SU-DHL-6 (cell line): ENCODE data around the gene PYDC1.

Source experiments
- H2AFZ ChIP-seq: fragments of 200-600 bp; sonication (generic); 2 replicates; pipeline ENCODE4 v1.6.1; 2014; ENCODE audit warnings: low read depth, mild to moderate bottlenecking, moderate library complexity, mixed read lengths, antibody characterized with exemption, low read length; ENCODE audit not compliant: severe bottlenecking
- H3F3A ChIP-seq: fragments of 200-600 bp; shearing (Covaris generic); 2 replicates; pipeline ENCODE4 v1.6.0; 2016; ENCODE audit warnings: antibody characterized with exemption, mild to moderate bottlenecking; ENCODE audit not compliant: insufficient read depth
- H3K27ac ChIP-seq: fragments of 200-600 bp; sonication (generic); 2 replicates; pipeline ENCODE4 v1.5.1; 2016; ENCODE audit warnings: low read depth, mild to moderate bottlenecking, low read length, moderate library complexity, mixed read lengths
- H3K27me3 ChIP-seq: fragments of 200-600 bp; sonication (generic), shearing (Covaris generic); 2 replicates; pipeline ENCODE4 v1.6.0; 2014; ENCODE audit warnings: mild to moderate bottlenecking, low read length
- H3K36me3 ChIP-seq: fragments of 200-600 bp; sonication (generic); 2 replicates; pipeline ENCODE4 v1.6.1; 2014; ENCODE audit warnings: mild to moderate bottlenecking, low read length, mixed read lengths
- H3K4me2 ChIP-seq: fragments of 300-600, 200-600 bp; shearing (Covaris generic), sonication (generic); 2 replicates; pipeline ENCODE4 v1.6.0; 2014; ENCODE audit warnings: low read length, low read depth, mild to moderate bottlenecking; ENCODE audit not compliant: poor library complexity, severe bottlenecking
- H3K4me3 ChIP-seq: fragments of 200-600 bp; sonication (generic); 2 replicates; pipeline ENCODE4 v1.5.1; 2014; ENCODE audit warnings: antibody characterized with exemption, low read length, mild to moderate bottlenecking, mixed read lengths; ENCODE audit not compliant: insufficient read depth, poor library complexity, severe bottlenecking
- H3K79me2 ChIP-seq: fragments of 200-600 bp; sonication (generic); 2 replicates; pipeline ENCODE4 v1.6.1; 2014; ENCODE audit warnings: mild to moderate bottlenecking, low read length, moderate library complexity; ENCODE audit not compliant: insufficient read depth
- H3K9ac ChIP-seq: fragments of 200-600 bp; sonication (generic); 2 replicates; pipeline ENCODE4 v1.7.0; 2014; ENCODE audit warnings: mild to moderate bottlenecking, low read length
- H3K9me2 ChIP-seq: fragments of 200-600 bp; sonication (generic); replicated peaks from 2 replicates; pipeline ENCODE4 v1.6.1; 2014; ENCODE audit warnings: low read length; ENCODE audit not compliant: insufficient read depth
- H3K9me3 ChIP-seq: fragments of 200-600 bp; sonication (generic); 2 replicates; pipeline ENCODE4 v1.6.1; 2014; ENCODE audit warnings: low read length, mixed read lengths; ENCODE audit not compliant: insufficient read depth
- H4K20me1 ChIP-seq: fragments of 200-600 bp; sonication (generic); 2 replicates; pipeline ENCODE4 v1.6.1; 2014; ENCODE audit warnings: low read depth, mild to moderate bottlenecking, antibody characterized with exemption, low read length, moderate library complexity, mixed read lengths
- CTCF ChIP-seq: fragments of 200-600 bp; sonication (generic); IDR thresholded peaks from one replicate; pipeline ENCODE4 v1.5.1; 2017; ENCODE audit warnings: antibody characterized with exemption, mild to moderate bottlenecking, low read length, moderate library complexity; ENCODE audit not compliant: insufficient read depth, poor library complexity, severe bottlenecking
- EZH2phosphoT487 ChIP-seq: fragments of 200-600 bp; sonication (generic), shearing (Covaris generic); conservative IDR thresholded peaks from 2 replicates; pipeline ENCODE4 v1.6.1; 2018; ENCODE audit warnings: mild to moderate bottlenecking, antibody characterized with exemption, low read length, moderate library complexity, mixed read lengths

PYDC1 gene

GRCh38 chr16:31260136-31260931, 43.4 kb upstream of the PYDC1 start:
- TF ChIP-seq EZH2phosphoT487 (no peak), CTCF (no peak)
- H3K36me3 ChIP-seq, result no peaks in the 10 kb centered on the region
- no peak overlapping the region for H3K9ac ChIP-seq
- no peak overlapping the region for H3K27ac ChIP-seq
- H3F3A ChIP-seq, result no peaks in the 10 kb centered on the region
- H2AFZ ChIP-seq, result no peak overlapping the region
- no peaks in the 10 kb centered on the region for H3K27me3 ChIP-seq
- H3K4me2 ChIP-seq, result no peak overlapping the region
- H3K4me3 ChIP-seq, result no peak overlapping the region
- no peaks in the 10 kb centered on the region for H3K9me3 ChIP-seq
- H3K79me2 ChIP-seq, result no peaks in the 10 kb centered on the region
- H4K20me1 ChIP-seq, result no peaks in the 10 kb centered on the region
- no peaks in the 10 kb centered on the region for H3K9me2 ChIP-seq

GRCh38 chr16:31258366-31258765, 41.4 kb upstream of the PYDC1 start:
- Histone ChIP-seq H3K9ac (no peak overlapping the region), H3K79me2 (no peaks in the 10 kb centered on the region), H3K4me3 (no peak overlapping the region), H4K20me1 (no peaks in the 10 kb centered on the region), H3K27me3 (no peaks in the 10 kb centered on the region), H3K9me2 (no peaks in the 10 kb centered on the region), H3K4me2 (no peak overlapping the region), H3F3A (no peaks in the 10 kb centered on the region), H3K9me3 (no peaks in the 10 kb centered on the region), H3K36me3 (no peaks in the 10 kb centered on the region), H2AFZ (no peak overlapping the region), H3K27ac (no peak overlapping the region)
- TF ChIP-seq CTCF (no peak), EZH2phosphoT487 (no peak)

GRCh38 chr16:31256466-31256865, 39.5 kb upstream of the PYDC1 start:
- no peaks in the 10 kb centered on the region for H4K20me1 ChIP-seq
- no peak overlapping the region for H2AFZ ChIP-seq
- no peaks in the 10 kb centered on the region for H3K27me3 ChIP-seq
- H3F3A ChIP-seq, result no peaks in the 10 kb centered on the region
- no peaks in the 10 kb centered on the region for H3K9me2 ChIP-seq
- no peak overlapping the region for H3K4me3 ChIP-seq
- no peak overlapping the region for H3K4me2 ChIP-seq
- no peaks in the 10 kb centered on the region for H3K9me3 ChIP-seq
- H3K9ac ChIP-seq, result no peak overlapping the region
- no peaks in the 10 kb centered on the region for H3K79me2 ChIP-seq
- no peak for TF ChIP-seq CTCF
- TF ChIP-seq EZH2phosphoT487, result no peak
- H3K27ac ChIP-seq, result no peak overlapping the region
- no peaks in the 10 kb centered on the region for H3K36me3 ChIP-seq
